ENCODE measurements around the gene VSX1. TPM values are rescaled to one million over a fixed set of nuclear protein-coding genes. Genes with fewer than 3 reads are reported as not detected.

Gene VSX1
- total and polyA plus RNA-seq, 2 donors (not counting 1 experiment from before 2014, with no cell fraction given), result not detected

DNA sequence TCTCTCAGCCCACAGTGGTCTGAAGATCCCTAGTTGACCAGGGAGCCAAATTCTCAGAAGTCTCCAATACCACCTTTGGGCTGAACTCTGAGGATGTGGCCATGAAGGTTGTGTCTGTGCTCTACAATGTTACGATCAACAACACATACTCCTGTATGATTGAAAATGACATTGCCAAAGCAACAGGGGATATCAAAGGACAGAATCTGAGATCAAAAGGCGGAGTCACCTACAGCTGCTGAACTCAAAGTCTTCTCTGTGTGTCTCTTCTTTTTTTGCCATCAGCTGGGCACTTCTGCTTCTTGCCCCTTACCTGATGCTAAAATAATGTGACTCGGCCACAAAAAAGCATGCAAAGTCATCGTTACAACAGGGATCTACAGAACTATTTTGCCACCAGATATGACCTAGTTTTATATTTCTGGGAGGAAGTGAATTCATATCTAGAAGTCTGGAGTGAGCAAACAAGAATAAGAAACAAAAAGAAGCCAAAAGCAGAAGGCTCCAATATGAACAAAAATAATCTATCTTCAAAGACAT is 17.7 kb upstream of the VSX1 start:
- Histone ChIP-seq H3K4me1 (ENCODE audit: control insufficient read depth in 2 of 2, insufficient read depth in 2 of 2, low read length in 2 of 2) (no peaks in the 10 kb centered on the region), H3K27me3 (replicated peaks in 1 of 4; ENCODE audit: control extremely low read depth in 1 of 4, control insufficient read depth in 3 of 4, insufficient read depth in 4 of 4, low read length in 3 of 4) (peaks cover 0 to 6% (median 0%) of the 10 kb centered on the region in 4 experiments), H3K36me3 (replicated peaks in 1 of 2; ENCODE audit: control extremely low read depth in 1 of 2, control insufficient read depth in 1 of 2, extremely low read depth in 1 of 2, insufficient read depth in 2 of 2, low read length in 1 of 2) (no peaks in the 10 kb centered on the region), H3K4me3 (ENCODE audit: control extremely low read depth in 1 of 5, extremely low read depth in 1 of 5, insufficient read depth in 1 of 5, low read depth in 2 of 5, low read length in 4 of 5) (no peak overlapping the region), H3K4me2 (replicated peaks; ENCODE audit: low read depth, low read length, poor library complexity, severe bottlenecking) (no peak overlapping the region), H3K27ac (ENCODE audit: low read length in 2 of 2) (no peak overlapping the region), H4K20me1 (ENCODE audit: control insufficient read depth, insufficient read depth, low read length, poor library complexity, severe bottlenecking) (no peaks in the 10 kb centered on the region), H2AFZ (ENCODE audit: insufficient read depth, low read depth, low read length, poor library complexity, severe bottlenecking) (no peak overlapping the region), H3K79me2 (ENCODE audit: control insufficient read depth, insufficient read depth, low read length) (no peaks in the 10 kb centered on the region), H3K9me3 (ENCODE audit: control extremely low read depth in 1 of 3, control insufficient read depth in 2 of 3, insufficient read depth in 1 of 3, low read length in 2 of 3) (no peaks in the 10 kb centered on the region), H3K9ac (ENCODE audit: low read length) (no peak overlapping the region)
- TF ChIP-seq EZH2 (IDR thresholded peaks at IDR 0.05; ENCODE audit: borderline replicate concordance, insufficient read depth, low read depth, low read length, poor library complexity, severe bottlenecking), result no peak
- H3K9me3 Mint-ChIP-seq (ENCODE audit: insufficient read depth), result no peaks in the 10 kb centered on the region
- 73% methylated on average over 1 of the region's 4 CpGs for WGBS (ENCODE audit: insufficient coverage)
- no peak for ATAC-seq (ENCODE audit: low read depth)
- intact Hi-C loops (cut with micrococcal nuclease), result no loop called here
- no peak overlapping the region for H3K4me3 Mint-ChIP-seq
- POLR2A ChIA-PET, result no interaction called here
- no peak overlapping the region for H3K27ac Mint-ChIP-seq
- DNase-seq, result no peak
- CTCF ChIA-PET, result no interaction called here
- H3K4me1 Mint-ChIP-seq, result no peaks in the 10 kb centered on the region
- peaks cover 21% of the 10 kb centered on the region for H3K27me3 Mint-ChIP-seq

DNA sequence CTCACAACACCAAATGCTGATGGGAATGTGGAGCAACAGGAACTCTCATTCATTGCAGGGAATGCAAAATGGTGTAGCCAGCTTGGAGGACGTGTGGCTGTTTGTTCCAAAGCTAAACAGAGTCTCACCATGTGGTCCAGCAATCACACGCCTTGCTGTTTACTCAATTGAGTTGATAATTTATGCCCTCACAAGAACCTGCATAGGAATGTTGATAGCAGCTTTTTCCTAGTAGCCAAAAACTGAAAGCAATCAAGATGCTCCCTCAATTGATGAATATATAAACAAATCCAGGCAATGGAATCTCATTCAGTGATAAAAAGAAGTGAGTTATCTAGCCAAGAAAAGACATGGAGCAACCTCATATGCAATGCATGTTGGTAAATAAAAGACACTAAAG is 15.6 kb upstream of the VSX1 start:
- intact Hi-C loops (cut with micrococcal nuclease), result no loop called here
- no peaks in the 10 kb centered on the region for H3K36me3 ChIP-seq (replicated peaks in 1 of 2; ENCODE audit: control extremely low read depth in 1 of 2, control insufficient read depth in 1 of 2, extremely low read depth in 1 of 2, insufficient read depth in 2 of 2, low read length in 1 of 2)
- H3K4me1 ChIP-seq (ENCODE audit: control insufficient read depth in 2 of 2, insufficient read depth in 2 of 2, low read length in 2 of 2), result no peaks in the 10 kb centered on the region
- TF ChIP-seq, protein P1, sequence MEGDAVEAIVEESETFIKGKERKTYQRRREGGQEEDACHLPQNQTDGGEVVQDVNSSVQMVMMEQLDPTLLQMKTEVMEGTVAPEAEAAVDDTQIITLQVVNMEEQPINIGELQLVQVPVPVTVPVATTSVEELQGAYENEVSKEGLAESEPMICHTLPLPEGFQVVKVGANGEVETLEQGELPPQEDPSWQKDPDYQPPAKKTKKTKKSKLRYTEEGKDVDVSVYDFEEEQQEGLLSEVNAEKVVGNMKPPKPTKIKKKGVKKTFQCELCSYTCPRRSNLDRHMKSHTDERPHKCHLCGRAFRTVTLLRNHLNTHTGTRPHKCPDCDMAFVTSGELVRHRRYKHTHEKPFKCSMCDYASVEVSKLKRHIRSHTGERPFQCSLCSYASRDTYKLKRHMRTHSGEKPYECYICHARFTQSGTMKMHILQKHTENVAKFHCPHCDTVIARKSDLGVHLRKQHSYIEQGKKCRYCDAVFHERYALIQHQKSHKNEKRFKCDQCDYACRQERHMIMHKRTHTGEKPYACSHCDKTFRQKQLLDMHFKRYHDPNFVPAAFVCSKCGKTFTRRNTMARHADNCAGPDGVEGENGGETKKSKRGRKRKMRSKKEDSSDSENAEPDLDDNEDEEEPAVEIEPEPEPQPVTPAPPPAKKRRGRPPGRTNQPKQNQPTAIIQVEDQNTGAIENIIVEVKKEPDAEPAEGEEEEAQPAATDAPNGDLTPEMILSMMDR (IDR thresholded peaks at IDR 0.05), result no peak
- TF ChIP-seq EZH2 (IDR thresholded peaks at IDR 0.05; ENCODE audit: borderline replicate concordance, insufficient read depth, low read depth, low read length, poor library complexity, severe bottlenecking), result no peak
- no peaks in the 10 kb centered on the region for H3K79me2 ChIP-seq (ENCODE audit: control insufficient read depth, insufficient read depth, low read length)
- H3K9me3 ChIP-seq (ENCODE audit: control extremely low read depth in 1 of 3, control insufficient read depth in 2 of 3, insufficient read depth in 1 of 3, low read length in 2 of 3), result no peaks in the 10 kb centered on the region
- H3K27me3 ChIP-seq (replicated peaks in 1 of 4; ENCODE audit: control extremely low read depth in 1 of 4, control insufficient read depth in 3 of 4, insufficient read depth in 4 of 4, low read length in 3 of 4), result no peaks in the 10 kb centered on the region
- ChIA-PET POLR2A (no interaction called here), CTCF (no interaction called here)
- H3K4me1 Mint-ChIP-seq, result no peaks in the 10 kb centered on the region
- 67% methylated on average over 1 of the region's 2 CpGs for WGBS (ENCODE audit: insufficient coverage)
- H3K27ac Mint-ChIP-seq, result no peak overlapping the region
- H2AFZ ChIP-seq (ENCODE audit: insufficient read depth, low read depth, low read length, poor library complexity, severe bottlenecking), result no peak overlapping the region
- H3K27me3 Mint-ChIP-seq, result peaks cover 20% of the 10 kb centered on the region
- DNase-seq (no peak), ATAC-seq (ENCODE audit: low read depth) (no peak)
- no peak overlapping the region for H3K9ac ChIP-seq (ENCODE audit: low read length)
- no peak overlapping the region for H3K4me2 ChIP-seq (replicated peaks; ENCODE audit: low read depth, low read length, poor library complexity, severe bottlenecking)
- H3K4me3 ChIP-seq (ENCODE audit: control extremely low read depth in 1 of 5, extremely low read depth in 1 of 5, insufficient read depth in 1 of 5, low read depth in 2 of 5, low read length in 4 of 5), result no peak overlapping the region
- H3K4me3 Mint-ChIP-seq, result no peak overlapping the region
- no peak overlapping the region for H3K27ac ChIP-seq (ENCODE audit: low read length in 2 of 2)
- H4K20me1 ChIP-seq (ENCODE audit: control insufficient read depth, insufficient read depth, low read length, poor library complexity, severe bottlenecking), result no peaks in the 10 kb centered on the region
- H3K9me3 Mint-ChIP-seq (ENCODE audit: insufficient read depth), result no peaks in the 10 kb centered on the region

Data from B cell (primary cell).